Measurements from ENCODE around the gene CTNNA2.

The CTNNA2 gene

DNA sequence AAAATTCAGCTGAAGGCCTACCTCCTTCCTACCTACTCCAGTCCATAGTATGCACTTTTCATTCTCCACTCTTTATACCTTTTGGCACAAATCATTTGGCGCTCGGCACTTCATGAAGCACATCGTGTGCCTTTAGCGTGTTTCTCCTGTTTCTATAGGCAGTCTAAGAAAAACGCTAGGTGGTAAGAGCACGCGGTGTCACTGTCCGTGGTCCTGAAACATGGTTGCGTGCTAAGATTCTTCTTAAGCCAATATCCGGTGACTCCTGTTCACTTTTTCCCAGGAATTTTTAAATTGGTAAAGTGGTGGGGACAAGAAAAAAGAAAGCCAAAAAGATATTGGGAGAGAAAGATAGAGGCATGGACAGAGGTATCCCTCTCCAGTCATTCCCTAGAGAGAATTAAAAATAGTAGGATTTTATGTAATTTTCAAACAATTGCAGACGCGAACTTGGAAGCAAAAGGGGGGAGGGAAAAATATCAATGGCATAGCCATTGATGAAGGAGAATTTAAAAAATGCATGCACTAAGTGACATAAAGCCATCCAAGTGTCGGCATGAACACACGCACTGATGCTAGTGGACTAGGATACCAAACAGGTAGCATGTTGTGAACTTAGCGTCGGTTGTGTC lies 1.4 kb upstream of the CTNNA2 start:
- TF ChIP-seq, protein P1, sequence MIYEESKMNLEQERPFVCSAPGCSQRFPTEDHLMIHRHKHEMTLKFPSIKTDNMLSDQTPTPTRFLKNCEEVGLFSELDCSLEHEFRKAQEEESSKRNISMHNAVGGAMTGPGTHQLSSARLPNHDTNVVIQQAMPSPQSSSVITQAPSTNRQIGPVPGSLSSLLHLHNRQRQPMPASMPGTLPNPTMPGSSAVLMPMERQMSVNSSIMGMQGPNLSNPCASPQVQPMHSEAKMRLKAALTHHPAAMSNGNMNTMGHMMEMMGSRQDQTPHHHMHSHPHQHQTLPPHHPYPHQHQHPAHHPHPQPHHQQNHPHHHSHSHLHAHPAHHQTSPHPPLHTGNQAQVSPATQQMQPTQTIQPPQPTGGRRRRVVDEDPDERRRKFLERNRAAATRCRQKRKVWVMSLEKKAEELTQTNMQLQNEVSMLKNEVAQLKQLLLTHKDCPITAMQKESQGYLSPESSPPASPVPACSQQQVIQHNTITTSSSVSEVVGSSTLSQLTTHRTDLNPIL (CRISPR knock-in tag; IDR thresholded peaks at IDR 0.05; ENCODE audit: low read depth), result no peak
- ATAC-seq, result no peak

- TF ChIP-seq ARNTL (CRISPR knock-in tag; IDR thresholded peaks at IDR 0.05; ENCODE audit: borderline replicate concordance, low read depth) (no peak), ZFP3 (CRISPR knock-in tag; IDR thresholded peaks at IDR 0.05) (no peak), POU6F1 (CRISPR knock-in tag; IDR thresholded peaks at IDR 0.05; ENCODE audit: borderline replicate concordance, low read depth) (no peak), ZFP30 (CRISPR knock-in tag; IDR thresholded peaks at IDR 0.05) (no peak), ISL1 (CRISPR knock-in tag; IDR thresholded peaks at IDR 0.05) (no peak), CSRNP3 (CRISPR knock-in tag; IDR thresholded peaks at IDR 0.05) (no peak)
- ATAC-seq, result no peak
Observed at GRCh38 chr2:79513711-79514110, 860 bp downstream of the CTNNA2 start.

DNA sequence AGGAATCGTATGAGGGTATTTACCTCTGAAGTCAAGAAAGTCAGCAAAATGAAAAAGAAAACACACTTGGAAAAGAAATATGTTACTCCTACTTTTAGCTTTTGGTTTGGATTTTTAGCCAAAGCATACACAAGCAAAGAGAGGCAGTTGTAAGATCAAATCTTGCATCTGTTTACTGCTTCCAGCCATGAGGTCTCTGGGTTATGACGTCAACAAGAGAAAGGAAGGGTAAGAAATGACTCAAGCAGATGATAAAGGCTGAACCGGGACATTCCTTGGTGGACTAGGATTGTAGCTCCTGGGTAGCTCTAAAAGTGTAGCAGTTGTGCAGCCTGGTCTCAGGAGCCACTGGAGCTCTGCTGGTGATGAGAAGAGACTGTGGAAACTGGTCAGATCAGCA lies 16.8 kb downstream of the CTNNA2 start:
- ATAC-seq, result no peak
- TF ChIP-seq, protein P2, sequence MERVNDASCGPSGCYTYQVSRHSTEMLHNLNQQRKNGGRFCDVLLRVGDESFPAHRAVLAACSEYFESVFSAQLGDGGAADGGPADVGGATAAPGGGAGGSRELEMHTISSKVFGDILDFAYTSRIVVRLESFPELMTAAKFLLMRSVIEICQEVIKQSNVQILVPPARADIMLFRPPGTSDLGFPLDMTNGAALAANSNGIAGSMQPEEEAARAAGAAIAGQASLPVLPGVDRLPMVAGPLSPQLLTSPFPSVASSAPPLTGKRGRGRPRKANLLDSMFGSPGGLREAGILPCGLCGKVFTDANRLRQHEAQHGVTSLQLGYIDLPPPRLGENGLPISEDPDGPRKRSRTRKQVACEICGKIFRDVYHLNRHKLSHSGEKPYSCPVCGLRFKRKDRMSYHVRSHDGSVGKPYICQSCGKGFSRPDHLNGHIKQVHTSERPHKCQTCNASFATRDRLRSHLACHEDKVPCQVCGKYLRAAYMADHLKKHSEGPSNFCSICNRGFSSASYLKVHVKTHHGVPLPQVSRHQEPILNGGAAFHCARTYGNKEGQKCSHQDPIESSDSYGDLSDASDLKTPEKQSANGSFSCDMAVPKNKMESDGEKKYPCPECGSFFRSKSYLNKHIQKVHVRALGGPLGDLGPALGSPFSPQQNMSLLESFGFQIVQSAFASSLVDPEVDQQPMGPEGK (CRISPR knock-in tag; IDR thresholded peaks at IDR 0.05; ENCODE audit: borderline replicate concordance), result no peak

DNA sequence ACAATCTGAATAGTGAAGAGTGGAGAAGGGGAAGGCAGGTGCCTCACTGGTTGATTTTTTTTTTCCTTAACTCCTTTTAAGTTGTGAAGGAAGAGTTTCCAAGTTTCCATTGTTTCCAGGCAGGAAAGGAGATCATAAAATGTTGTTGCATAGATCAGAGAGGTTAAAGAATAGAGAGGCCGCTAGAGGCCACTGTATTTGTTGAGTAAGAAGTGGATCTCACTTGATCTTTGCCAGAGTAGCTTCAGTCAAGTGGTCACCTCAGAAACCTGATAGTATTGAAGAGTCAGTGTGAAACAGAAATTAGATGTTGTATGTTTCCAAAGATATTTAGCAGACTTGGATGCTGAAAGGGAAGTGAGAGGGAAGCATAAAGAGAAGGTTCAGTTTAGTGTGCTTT lies 17.6 kb downstream of the CTNNA2 start:
- TF ChIP-seq, protein P1 (CRISPR knock-in tag; IDR thresholded peaks at IDR 0.05; ENCODE audit: low read depth), result no peak
- TF ChIP-seq ARNTL (CRISPR knock-in tag; IDR thresholded peaks at IDR 0.05; ENCODE audit: borderline replicate concordance, low read depth) (no peak), BACH2 (CRISPR knock-in tag; IDR thresholded peaks at IDR 0.05; ENCODE audit: borderline replicate concordance) (no peak), TCF4 (CRISPR knock-in tag; IDR thresholded peaks at IDR 0.05; ENCODE audit: borderline replicate concordance) (no peak), ESRRG (CRISPR knock-in tag; IDR thresholded peaks at IDR 0.05) (no peak), ZNF70 (CRISPR knock-in tag; IDR thresholded peaks at IDR 0.05) (no peak), SNAI2 (CRISPR knock-in tag; IDR thresholded peaks at IDR 0.05) (no peak), POU6F1 (CRISPR knock-in tag; IDR thresholded peaks at IDR 0.05; ENCODE audit: borderline replicate concordance, low read depth) (no peak)
- ATAC-seq, result no peak

GRCh38 chr2:79547568-79547967 lies 34.7 kb downstream of the CTNNA2 start:
- TF ChIP-seq ESRRG (CRISPR knock-in tag; IDR thresholded peaks at IDR 0.05) (no peak), ISL1 (CRISPR knock-in tag; IDR thresholded peaks at IDR 0.05) (no peak), ZNF70 (CRISPR knock-in tag; IDR thresholded peaks at IDR 0.05) (no peak), POU6F1 (CRISPR knock-in tag; IDR thresholded peaks at IDR 0.05; ENCODE audit: borderline replicate concordance, low read depth) (no peak), ZNF8 (CRISPR knock-in tag; IDR thresholded peaks at IDR 0.05) (no peak), TCF4 (CRISPR knock-in tag; IDR thresholded peaks at IDR 0.05; ENCODE audit: borderline replicate concordance) (no peak), BACH2 (CRISPR knock-in tag; IDR thresholded peaks at IDR 0.05; ENCODE audit: borderline replicate concordance) (no peak), GLIS3 (CRISPR knock-in tag; IDR thresholded peaks at IDR 0.05) (no peak), CSDC2 (CRISPR knock-in tag; IDR thresholded peaks at IDR 0.05) (no peak), CSRNP3 (CRISPR knock-in tag; IDR thresholded peaks at IDR 0.05) (no peak)
- TF ChIP-seq, protein P2 (CRISPR knock-in tag; IDR thresholded peaks at IDR 0.05; ENCODE audit: borderline replicate concordance), result no peak
- no peak for ATAC-seq
